ENCODE results near the gene DIAPH3. TPM values are rescaled to one million over a fixed set of nuclear protein-coding genes. Genes with fewer than 3 reads are reported as not detected.

DIAPH3 gene
- total and polyA plus RNA-seq, 2 experiments from 2014 or later: 2.9 to 5.2 TPM

DNA sequence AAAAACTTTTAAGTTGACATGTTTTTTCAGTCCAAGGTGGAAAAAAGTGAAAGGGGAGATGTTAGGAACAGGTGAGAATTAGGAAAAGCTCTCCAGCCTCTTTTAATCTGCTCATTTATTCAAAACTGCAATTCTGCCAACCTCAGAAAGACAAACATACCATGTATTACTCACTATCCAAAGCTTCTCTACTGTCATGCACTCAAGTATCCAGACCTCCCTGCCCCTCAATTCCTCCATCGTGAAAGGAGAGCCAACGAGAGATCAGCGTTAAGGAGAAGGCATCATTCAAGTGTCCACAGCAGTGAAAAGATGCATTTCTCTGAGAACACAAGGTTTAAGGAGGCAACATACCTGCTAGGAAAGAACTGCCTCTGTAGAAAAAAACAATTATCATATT lies 24.5 kb downstream of the DIAPH3 start:
- Histone ChIP-seq H3K27ac (no peak overlapping the region), H3K36me3 (no peaks in the 10 kb centered on the region), H3K4me3 (no peak overlapping the region), H3K27me3 (no peaks in the 10 kb centered on the region), H3K9me3 (ENCODE audit: low read depth) (no peaks in the 10 kb centered on the region), H3K4me1 (ENCODE audit: low read depth) (peaks cover 20% of the 10 kb centered on the region)
- TF ChIP-seq, protein P1, sequence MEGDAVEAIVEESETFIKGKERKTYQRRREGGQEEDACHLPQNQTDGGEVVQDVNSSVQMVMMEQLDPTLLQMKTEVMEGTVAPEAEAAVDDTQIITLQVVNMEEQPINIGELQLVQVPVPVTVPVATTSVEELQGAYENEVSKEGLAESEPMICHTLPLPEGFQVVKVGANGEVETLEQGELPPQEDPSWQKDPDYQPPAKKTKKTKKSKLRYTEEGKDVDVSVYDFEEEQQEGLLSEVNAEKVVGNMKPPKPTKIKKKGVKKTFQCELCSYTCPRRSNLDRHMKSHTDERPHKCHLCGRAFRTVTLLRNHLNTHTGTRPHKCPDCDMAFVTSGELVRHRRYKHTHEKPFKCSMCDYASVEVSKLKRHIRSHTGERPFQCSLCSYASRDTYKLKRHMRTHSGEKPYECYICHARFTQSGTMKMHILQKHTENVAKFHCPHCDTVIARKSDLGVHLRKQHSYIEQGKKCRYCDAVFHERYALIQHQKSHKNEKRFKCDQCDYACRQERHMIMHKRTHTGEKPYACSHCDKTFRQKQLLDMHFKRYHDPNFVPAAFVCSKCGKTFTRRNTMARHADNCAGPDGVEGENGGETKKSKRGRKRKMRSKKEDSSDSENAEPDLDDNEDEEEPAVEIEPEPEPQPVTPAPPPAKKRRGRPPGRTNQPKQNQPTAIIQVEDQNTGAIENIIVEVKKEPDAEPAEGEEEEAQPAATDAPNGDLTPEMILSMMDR (IDR thresholded peaks at IDR 0.05; ENCODE audit: low read depth, low read length): no peak
- DNase-seq (ENCODE audit: low read depth in 1 of 2, low spot score in 1 of 2): no peak

DNA sequence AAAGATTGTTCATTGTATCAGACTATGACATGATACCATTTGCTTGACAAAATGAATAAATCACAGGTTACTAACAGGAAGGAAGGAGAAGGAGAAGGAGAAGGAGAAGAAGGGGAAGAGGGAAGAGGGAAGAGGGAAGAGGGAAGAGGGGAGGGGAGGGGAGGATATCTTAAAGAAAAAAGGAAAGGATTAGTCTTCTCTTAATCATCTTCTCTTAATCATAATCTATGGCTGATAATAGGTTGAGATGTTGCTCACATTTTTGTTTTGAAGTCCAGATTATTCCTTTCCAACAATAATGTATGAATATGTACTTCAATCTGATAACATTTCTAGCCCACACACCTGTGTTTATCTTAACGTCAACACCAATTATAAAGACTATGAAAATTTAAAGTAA lies 25.1 kb downstream of the DIAPH3 start:
- no peaks in the 10 kb centered on the region for H3K36me3 ChIP-seq
- peaks cover 26% of the 10 kb centered on the region for H3K4me1 ChIP-seq (ENCODE audit: low read depth)
- H3K9me3 ChIP-seq (ENCODE audit: low read depth): no peaks in the 10 kb centered on the region
- H3K27ac ChIP-seq: no peak overlapping the region
- H3K27me3 ChIP-seq: no peaks in the 10 kb centered on the region
- TF ChIP-seq, protein P1 (IDR thresholded peaks at IDR 0.05; ENCODE audit: low read depth, low read length): no peak
- H3K4me3 ChIP-seq: no peak overlapping the region
- no peak for DNase-seq (ENCODE audit: low read depth in 1 of 2, low spot score in 1 of 2)

DNA sequence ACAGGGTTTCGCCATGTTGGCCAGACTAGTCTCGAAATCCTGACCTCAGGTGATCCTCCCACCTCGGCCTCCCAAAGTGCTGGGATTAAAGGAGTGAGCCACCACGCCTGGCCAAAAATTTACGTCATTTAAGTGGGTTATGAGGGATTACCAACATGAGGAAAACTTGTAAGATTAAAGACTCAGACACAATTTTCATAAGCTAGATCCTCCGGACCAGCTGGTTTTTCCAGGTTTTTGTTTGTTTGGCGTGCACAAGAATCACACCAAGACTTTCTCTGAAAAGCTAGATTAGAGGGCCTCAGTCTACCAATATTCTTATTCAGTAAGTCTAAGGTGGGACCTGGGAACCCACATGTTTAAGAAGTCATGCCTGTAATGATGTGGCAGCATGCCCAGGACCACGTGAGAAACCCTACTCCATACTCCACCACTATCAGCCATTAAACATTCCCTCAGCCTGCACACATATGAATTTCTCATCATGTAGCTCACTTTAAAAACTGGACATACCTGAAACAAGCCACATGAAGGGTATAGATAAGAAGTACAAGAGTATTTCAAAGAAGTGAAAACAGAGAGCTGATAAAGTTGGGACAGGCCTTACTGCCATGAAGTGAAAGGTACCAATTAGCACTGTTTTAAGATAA lies 25.7 kb downstream of the DIAPH3 start:
- peaks cover 31% of the 10 kb centered on the region for H3K4me1 ChIP-seq (ENCODE audit: low read depth)
- TF ChIP-seq, protein P1 (IDR thresholded peaks at IDR 0.05; ENCODE audit: low read depth, low read length): no peak
- no peaks in the 10 kb centered on the region for H3K27me3 ChIP-seq
- peak overlapping the region; percentile 50 for H3K27ac ChIP-seq
- no peak overlapping the region for H3K4me3 ChIP-seq
- no peaks in the 10 kb centered on the region for H3K9me3 ChIP-seq (ENCODE audit: low read depth)
- H3K36me3 ChIP-seq: no peaks in the 10 kb centered on the region
- peak in 1 of 2 donors; percentile 11 for DNase-seq (ENCODE audit: low read depth in 1 of 2, low spot score in 1 of 2)

DNA sequence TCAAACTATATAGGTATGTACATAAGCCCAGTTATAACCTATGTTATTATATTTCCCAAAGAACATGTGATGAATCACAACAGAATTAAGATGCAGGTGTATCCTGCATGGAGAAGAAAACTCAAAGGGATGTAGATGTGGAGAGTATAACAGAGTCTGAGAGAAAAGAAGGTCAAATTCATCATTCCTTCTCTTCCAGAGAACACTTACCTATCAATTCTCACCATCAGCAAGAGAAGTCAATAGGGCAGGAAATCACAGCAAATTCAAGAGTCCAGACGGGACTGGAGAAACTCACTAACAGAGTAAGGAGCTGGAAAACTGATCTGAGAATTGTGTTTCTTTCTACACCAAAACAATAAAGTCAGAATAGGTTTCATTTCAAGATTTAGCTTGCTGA lies 28.4 kb downstream of the DIAPH3 start:
- peaks cover 31% of the 10 kb centered on the region for H3K4me1 ChIP-seq (ENCODE audit: low read depth)
- H3K9me3 ChIP-seq (ENCODE audit: low read depth): no peaks in the 10 kb centered on the region
- no peaks in the 10 kb centered on the region for H3K36me3 ChIP-seq
- peak overlapping the region; percentile 59 for H3K27ac ChIP-seq
- H3K4me3 ChIP-seq: peak overlapping the region; percentile 3
- TF ChIP-seq, protein P1 (IDR thresholded peaks at IDR 0.05; ENCODE audit: low read depth, low read length): no peak
- no peak for DNase-seq (ENCODE audit: low read depth in 1 of 2, low spot score in 1 of 2)
- H3K27me3 ChIP-seq: no peaks in the 10 kb centered on the region

DNA sequence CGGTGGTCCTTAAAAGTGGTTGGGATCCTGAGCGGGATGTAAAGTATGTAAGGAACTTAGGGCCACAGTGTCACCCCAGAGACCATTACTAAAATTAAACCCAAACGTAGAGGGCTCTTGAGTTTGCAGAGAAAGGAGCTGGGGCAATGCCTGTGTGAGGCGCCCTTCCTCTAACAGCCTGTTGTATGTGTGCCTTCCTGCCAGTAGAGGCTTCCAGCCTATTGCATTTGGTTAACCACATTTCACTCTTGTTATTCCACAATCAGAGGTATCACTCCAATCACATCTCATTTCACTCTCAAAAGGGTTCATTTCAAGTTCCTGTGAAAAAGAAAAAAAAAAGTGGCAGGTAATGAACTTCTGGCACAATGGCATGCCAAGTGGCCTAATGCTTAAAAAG lies 29.4 kb downstream of the DIAPH3 start:
- DNase-seq (ENCODE audit: low read depth in 1 of 2, low spot score in 1 of 2): peak; percentile 38 to 45
- Histone ChIP-seq H3K9me3 (ENCODE audit: low read depth) (no peaks in the 10 kb centered on the region), H3K27ac (peak overlapping the region; percentile 57), H3K4me1 (ENCODE audit: low read depth) (peaks cover 31% of the 10 kb centered on the region), H3K27me3 (no peaks in the 10 kb centered on the region), H3K4me3 (no peak overlapping the region), H3K36me3 (no peaks in the 10 kb centered on the region)
- TF ChIP-seq, protein P1 (IDR thresholded peaks at IDR 0.05; ENCODE audit: low read depth, low read length): peak; percentile 37

Data from cardiac muscle cell (in vitro differentiated cells and primary cell).